SU-DHL-6 (cell line): ENCODE measurements around the gene FAM186B.

Experiments used
- CTCF ChIP-seq: fragments of 200-600 bp; sonication (generic); IDR thresholded peaks from one replicate; pipeline ENCODE4 v1.5.1; 2017; ENCODE audit warnings: antibody characterized with exemption, mild to moderate bottlenecking, low read length, moderate library complexity; ENCODE audit not compliant: insufficient read depth, poor library complexity, severe bottlenecking
- EZH2phosphoT487 ChIP-seq: fragments of 200-600 bp; sonication (generic), shearing (Covaris generic); conservative IDR thresholded peaks from 2 replicates; pipeline ENCODE4 v1.6.1; 2018; ENCODE audit warnings: mild to moderate bottlenecking, antibody characterized with exemption, low read length, moderate library complexity, mixed read lengths

GRCh38 chr12:49642370-49642802 lies 36.9 kb upstream of the FAM186B start:
- no peak for TF ChIP-seq CTCF
- TF ChIP-seq EZH2phosphoT487 = no peak
